ENCODE measurements around the gene PICK1. TPM values are rescaled to one million over a fixed set of nuclear protein-coding genes. Genes with fewer than 3 reads are reported as not detected.

PICK1 gene
- total RNA-seq, 4 donors from 2014 or later: 35.9 to 67.6 (median 51.4) TPM

GRCh38 chr22:38025514-38025913 is 31.7 kb upstream of the PICK1 start:
- WGBS, 2 donors: 89 to 97% methylated on average over 8 of the region's 8 CpGs
- no peak for TF ChIP-seq CTCF (IDR thresholded peaks at IDR 0.05)
- no peak for TF ChIP-seq POLR2A (IDR thresholded peaks at IDR 0.05)
- intact Hi-C loops (cut with DNase I; ENCODE audit: low total_unique reads): no loop called here

GRCh38 chr22:38026130-38027111 is 30.8 kb upstream of the PICK1 start:
- TF ChIP-seq POLR2A (IDR thresholded peaks at IDR 0.05) (no peak), CTCF (IDR thresholded peaks at IDR 0.05) (no peak)
- no peak for DNase-seq (ENCODE audit: low spot score in 2 of 2)
- WGBS, 2 donors: 66 to 70% methylated on average over 21 to 22 of the region's 22 CpGs
- H3K4me3 ChIP-seq (ENCODE audit: low read depth, poor library complexity, severe bottlenecking): no peak overlapping the region
- intact Hi-C loops (cut with DNase I; ENCODE audit: low total_unique reads): no loop called here

More at GRCh38 chr22:38025514-38025913, 31.7 kb upstream of the PICK1 start:
- DNase-seq (ENCODE audit: low spot score in 2 of 2): no peak
- no peak overlapping the region for H3K4me3 ChIP-seq (ENCODE audit: low read depth, poor library complexity, severe bottlenecking)

- no peak overlapping the region for H3K4me3 ChIP-seq (ENCODE audit: low read depth, poor library complexity, severe bottlenecking)
- TF ChIP-seq POLR2A (IDR thresholded peaks at IDR 0.05): no peak
- no peak for TF ChIP-seq CTCF (IDR thresholded peaks at IDR 0.05)
- intact Hi-C loops (cut with DNase I; ENCODE audit: low total_unique reads): no loop called here
- WGBS, 2 donors: 80% methylated on average over 9 of the region's 9 CpGs
- no peak for DNase-seq (ENCODE audit: low spot score in 2 of 2)
These were observed 29.7 kb upstream of the PICK1 start for GRCh38 chr22:38027487-38027886.

GRCh38 chr22:38028344-38029130 is 28.7 kb upstream of the PICK1 start:
- DNase-seq (ENCODE audit: low spot score in 2 of 2): no peak
- TF ChIP-seq CTCF (IDR thresholded peaks at IDR 0.05) (no peak), POLR2A (IDR thresholded peaks at IDR 0.05) (no peak)
- intact Hi-C loops (cut with DNase I; ENCODE audit: low total_unique reads): no loop called here
- H3K4me3 ChIP-seq (ENCODE audit: low read depth, poor library complexity, severe bottlenecking): no peak overlapping the region
- 94% methylated on average over 15 of the region's 15 CpGs for WGBS, 2 donors

GRCh38 chr22:38029370-38029769 is 27.8 kb upstream of the PICK1 start:
- intact Hi-C loops (cut with DNase I; ENCODE audit: low total_unique reads): no loop called here
- no peak overlapping the region for H3K4me3 ChIP-seq (ENCODE audit: low read depth, poor library complexity, severe bottlenecking)
- no peak for DNase-seq (ENCODE audit: low spot score in 2 of 2)
- TF ChIP-seq POLR2A (IDR thresholded peaks at IDR 0.05): no peak
- no peak for TF ChIP-seq CTCF (IDR thresholded peaks at IDR 0.05)
